DMS53 treated with DMSO at 0.1 percent for 48 hours (cell line): ENCODE data around the gene LY9.

Experiments
- DNase-seq: peaks from one replicate; lab custom pipeline; 2025; ENCODE audit not compliant: unreplicated experiment; lab: John Stamatoyannopoulos, UW

Gene LY9, protein sequence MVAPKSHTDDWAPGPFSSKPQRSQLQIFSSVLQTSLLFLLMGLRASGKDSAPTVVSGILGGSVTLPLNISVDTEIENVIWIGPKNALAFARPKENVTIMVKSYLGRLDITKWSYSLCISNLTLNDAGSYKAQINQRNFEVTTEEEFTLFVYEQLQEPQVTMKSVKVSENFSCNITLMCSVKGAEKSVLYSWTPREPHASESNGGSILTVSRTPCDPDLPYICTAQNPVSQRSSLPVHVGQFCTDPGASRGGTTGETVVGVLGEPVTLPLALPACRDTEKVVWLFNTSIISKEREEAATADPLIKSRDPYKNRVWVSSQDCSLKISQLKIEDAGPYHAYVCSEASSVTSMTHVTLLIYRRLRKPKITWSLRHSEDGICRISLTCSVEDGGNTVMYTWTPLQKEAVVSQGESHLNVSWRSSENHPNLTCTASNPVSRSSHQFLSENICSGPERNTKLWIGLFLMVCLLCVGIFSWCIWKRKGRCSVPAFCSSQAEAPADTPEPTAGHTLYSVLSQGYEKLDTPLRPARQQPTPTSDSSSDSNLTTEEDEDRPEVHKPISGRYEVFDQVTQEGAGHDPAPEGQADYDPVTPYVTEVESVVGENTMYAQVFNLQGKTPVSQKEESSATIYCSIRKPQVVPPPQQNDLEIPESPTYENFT

GRCh38 chr1:160795951-160796383 is at the start of gene LY9:
LY9 (plus strand) TSS chr1:160796174; CDS start chr1:160796188, 14 bp downstream.
- no peak for DNase-seq

DNA sequence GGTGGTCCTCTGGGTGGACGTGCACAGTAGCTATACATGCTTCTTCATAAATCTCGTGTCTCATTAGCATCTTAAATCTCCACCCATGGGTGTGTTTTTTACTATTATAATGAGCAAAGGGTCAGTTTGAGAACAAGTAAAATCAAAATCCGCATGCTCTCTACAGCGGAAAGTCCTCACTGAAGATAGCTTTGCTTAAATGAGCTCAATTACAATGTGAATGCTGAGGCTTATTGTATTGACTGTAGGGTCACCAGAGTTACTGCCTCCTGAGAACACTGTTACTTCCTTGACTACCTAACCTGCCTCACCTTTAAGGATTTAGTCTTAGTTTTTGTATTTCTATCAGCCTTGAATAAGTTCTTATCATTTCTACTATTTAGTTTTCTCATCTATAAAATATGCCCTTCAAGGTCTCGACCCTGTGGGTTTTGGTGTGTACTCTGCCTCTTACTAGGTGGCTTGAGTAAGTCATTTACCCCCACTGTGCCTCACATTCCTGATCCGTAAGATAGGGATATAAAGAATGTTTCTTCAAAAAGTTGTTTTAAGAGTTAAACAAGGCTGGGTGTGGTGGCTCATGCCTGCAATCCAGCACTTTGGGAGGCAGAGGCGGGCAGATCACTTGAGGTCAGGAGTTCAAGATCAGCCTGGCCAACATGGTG is 49.0 kb upstream of the LY9 start:
- DNase-seq, result no peak

DNA sequence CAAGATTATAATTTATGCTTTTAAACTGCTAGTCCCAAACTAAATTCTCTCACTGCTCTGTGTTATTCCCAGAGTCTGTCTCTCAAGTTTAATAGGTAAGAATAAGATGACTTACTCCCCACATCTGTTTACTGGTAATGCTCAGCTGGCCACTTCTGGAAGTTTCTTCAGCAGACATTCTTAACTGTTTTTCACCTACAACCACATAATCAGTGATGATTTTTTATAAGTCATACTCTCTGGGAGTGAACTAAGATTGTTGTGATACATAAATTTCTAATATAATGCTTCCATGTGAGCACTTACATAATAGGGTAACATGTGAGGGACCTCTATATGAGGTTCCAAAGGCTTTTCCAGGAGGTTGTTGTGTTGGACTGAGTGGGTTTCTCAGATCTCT is 48.3 kb upstream of the LY9 start:
- no peak for DNase-seq

DNA sequence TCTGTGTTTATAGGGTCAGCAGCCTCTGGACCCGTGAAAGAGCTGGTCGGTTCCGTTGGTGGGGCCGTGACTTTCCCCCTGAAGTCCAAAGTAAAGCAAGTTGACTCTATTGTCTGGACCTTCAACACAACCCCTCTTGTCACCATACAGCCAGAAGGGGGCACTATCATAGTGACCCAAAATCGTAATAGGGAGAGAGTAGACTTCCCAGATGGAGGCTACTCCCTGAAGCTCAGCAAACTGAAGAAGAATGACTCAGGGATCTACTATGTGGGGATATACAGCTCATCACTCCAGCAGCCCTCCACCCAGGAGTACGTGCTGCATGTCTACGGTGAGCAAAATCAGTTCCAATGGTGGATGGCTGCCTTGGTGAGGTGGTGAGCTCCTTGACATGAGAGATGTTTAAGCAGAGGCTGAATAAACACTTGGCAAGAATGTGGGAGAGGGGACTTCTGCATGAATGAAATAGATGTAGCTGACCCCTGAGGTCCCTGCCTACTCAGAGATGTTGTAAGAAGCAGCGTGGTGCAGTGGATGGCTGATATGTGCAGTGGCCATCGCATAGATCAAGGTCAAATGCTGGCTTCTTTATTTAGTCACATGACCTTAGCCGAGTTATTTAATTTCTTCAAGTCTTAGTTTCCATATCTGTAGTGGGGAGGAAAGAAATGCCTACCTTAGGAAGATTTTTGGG is 47.6 kb upstream of the LY9 start:
- DNase-seq, result no peak

DNA sequence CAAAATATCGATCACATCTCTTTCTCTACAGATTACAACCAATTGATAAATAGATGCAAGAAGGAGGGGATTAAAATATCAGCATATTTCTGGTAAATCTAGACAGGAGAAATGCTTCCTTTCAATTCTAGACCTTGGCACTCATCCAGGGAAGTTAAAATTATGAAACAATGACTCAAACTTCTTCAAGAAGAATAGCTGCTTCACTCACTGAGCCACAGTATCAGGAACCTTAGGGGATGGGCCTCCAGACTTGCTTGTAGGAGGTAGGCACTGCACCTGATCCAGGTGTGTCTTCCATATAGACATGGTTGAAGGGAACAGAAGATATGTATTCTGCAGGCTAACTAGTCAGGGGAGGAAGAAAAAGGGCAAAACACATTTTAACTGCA is 47.1 kb upstream of the LY9 start:
- DNase-seq, result no peak

DNA sequence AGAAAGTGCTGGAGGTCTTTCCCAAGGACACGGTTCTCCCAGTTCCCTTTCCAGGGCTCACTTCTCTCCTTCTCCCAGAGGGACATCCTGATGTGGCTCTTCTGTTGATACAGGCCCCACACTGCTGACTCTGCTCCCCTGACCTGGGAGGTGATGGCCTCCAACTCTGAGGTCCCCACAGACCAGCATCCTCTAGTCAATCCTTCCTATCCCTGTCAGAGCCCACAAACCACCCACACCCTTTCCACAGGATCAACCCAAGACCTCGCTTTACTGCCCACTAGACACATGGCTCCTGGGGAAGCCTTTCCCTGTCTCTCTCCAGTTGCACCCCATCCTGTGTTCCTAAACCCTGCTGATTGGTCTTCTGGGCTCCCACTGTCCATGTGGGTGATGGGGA is 45.4 kb upstream of the LY9 start:
- DNase-seq, result no peak

DNA sequence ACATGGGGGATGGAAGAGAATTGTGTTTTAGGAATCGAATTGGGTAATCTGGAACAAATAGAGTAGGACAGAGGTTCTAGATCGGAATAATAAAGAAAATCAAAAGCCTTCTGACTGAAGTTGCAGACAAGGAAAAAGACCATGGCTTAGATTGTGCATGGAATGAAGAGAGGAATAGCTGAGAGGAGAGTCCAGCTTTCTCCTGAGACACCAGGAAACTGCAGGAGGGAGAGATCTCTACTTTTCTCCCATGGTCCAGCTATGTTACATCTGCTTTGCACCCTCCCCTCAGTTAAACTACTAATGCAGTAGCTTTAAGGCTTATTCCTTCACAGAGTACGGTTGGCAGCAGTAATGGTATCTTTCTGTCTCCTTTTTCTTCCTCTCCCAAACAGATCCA is 43.6 kb upstream of the LY9 start:
- DNase-seq, result no peak

DNA sequence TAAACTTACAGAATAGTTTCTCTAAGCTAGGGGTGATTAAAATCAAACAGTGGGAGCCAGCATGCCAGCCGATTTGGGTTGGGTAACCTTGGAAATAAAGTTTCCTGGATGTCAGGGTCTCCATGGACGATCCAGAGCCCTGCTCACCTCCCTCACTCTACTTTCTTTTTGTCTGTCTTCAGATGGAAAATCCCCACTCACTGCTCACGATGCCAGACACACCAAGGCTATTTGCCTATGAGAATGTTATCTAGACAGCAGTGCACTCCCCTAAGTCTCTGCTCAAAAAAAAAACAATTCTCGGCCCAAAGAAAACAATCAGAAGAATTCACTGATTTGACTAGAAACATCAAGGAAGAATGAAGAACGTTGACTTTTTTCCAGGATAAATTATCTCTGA is 43.0 kb upstream of the LY9 start:
- no peak for DNase-seq

DNA sequence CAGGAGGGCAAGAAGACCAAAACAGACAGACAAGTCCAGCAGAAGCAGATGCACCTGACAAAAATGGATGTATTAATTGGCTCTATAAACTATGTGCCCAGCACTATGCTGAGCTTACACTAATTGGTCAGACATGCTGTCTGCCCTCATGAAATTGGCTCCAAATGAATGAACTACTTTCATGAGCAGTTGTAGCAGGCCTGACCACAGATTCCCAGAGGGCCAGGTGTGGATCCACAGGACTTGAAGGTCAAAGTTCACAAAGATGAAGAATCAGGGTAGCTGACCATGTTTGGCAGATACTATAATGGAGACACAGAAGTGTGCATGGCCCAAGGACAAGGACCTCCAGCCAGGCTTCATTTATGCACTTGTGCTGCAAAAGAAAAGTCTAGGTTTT is 42.4 kb upstream of the LY9 start:
- DNase-seq, result no peak

GRCh38 chr1:160755461-160755860 is 40.5 kb upstream of the LY9 start:
- DNase-seq, result no peak

DNA sequence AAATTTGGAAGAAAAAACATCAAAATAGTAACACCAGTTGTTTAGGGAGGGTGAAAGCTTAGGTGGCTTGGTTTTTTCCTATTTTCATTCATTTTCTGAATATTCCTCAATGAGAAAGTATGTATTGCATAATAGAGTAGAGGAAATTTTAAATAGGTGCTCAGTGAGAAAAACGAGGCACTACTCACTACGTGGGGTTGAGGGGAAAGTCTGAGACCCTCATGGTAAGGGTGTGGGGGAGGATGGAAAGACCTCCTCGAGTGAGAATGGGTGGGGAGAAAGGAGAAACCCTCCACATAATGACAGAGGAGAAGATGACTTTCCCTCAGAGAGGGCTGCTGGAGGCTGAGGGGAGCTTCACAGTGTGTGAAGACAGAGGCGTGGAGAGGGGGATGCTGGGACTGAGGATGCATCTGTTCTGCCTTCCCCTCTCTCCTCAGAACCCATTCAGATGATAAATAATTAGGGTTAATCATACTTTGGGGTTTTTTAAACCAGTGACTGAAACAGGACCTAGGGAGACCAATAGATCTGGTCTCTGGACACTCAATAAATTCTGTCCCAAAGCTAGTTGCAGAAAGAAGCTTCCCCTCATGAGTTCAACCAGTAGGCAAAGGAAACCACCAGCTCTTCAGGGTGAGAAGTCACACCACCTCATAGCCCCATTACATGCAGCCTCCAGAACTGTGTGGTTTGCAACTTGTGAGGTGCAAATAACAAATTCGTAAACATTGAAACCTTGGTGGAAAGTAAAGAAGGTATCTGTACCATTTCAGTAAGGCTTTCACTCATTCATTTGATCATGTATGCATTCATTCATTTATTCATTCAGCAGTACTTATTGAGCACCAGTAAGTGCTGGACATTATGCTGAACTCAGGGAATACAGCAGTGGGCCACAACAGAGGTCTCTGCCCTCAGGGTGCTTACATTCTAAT is 39.8 kb upstream of the LY9 start:
- no peak for DNase-seq

DNA sequence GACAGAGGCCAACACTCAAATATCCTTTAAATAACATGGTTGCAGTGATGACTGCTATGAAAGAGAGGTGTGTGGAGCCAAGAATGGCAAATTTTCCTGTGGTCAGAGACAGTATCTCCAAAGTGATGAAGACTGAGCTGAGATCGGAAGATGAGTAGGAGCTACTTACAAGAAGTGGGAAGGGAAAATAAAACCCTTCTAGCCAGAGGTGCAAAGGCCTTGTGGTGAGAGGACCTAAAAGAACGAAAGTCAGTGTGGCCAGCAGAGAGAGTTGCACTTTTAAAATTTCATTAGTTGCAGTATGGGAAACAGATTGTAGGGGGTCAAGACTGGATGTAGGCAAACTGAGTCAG is 39.1 kb upstream of the LY9 start:
- DNase-seq, result no peak

- no peak for DNase-seq
Measured at GRCh38 chr1:160758521-160758920, 37.5 kb upstream of the LY9 start.

- DNase-seq, result no peak
Measured at GRCh38 chr1:160759740-160760139, 36.2 kb upstream of the LY9 start.

DNA sequence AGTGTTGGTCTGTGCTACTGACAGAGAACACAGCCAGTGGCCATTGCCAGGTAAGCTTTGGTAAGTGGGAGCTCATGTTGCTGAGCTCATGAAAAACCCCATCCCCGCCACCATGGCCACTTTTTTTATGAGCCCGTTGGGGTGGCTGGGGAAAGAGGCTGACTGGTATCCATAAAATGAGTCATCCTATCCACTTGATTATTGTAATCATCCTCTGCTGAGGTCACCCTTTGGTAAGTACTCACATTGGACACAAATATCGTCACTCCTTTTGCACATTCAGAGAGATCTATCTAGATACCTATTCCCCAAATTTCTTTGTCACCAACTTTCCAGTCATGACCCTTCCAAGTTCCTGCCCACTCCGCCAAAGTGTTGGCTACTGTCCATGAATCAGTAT is 34.9 kb upstream of the LY9 start:
- no peak for DNase-seq

DNA sequence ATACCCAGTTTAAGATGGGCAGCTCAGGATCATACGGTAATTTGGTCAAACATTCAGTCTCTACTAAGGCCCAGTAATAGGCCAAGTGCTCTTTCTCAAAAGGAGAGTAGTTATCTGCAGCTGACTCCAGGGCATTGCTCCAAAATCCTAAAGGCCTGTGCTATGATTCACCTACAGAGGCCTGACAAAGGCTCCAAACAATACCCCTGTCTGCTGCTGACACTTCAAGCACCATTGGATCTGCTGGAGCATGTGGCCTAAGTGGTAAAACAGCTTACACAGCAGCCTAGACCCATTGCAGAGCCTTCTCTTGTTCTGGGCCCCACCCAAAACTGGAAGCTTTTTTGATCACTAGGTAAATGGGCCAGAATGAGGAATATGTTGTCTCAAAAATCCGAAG is 34.1 kb upstream of the LY9 start:
- DNase-seq, result no peak

GRCh38 chr1:160763993-160764392 is 32.0 kb upstream of the LY9 start:
- no peak for DNase-seq

- no peak for DNase-seq
Measured at GRCh38 chr1:160767395-160768294, 28.3 kb upstream of the LY9 start.

DNA sequence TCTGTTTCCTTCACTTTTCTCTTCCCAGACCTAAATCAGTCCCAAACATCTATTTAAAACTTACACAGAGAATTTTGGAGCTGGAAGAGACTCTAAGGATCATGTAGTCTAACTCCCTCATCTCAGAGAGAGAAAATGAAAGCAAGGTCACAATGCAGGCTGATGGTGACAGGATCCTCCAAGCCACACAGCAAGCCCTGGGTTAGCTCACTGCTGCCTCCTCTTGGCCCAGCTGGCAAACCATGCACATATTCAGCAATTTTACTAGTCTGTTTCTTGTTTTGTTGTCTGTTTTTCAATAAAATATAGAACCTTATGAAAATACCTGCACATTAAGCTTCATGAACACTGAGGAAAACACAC is 27.7 kb upstream of the LY9 start:
- DNase-seq, result no peak

GRCh38 chr1:160772331-160772730 is 23.6 kb upstream of the LY9 start:
- DNase-seq, result no peak
